SK-N-SH treated with all-trans-retinoic acid at 6 μM for 48 hours (cell line): ENCODE measurements around the gene RPL18A.

Experiments used
- ATAC-seq: fragments of 200-7000 bp; cut with Tn5 transposase; 3 replicates; pipeline ENCODE4 v1.9.1; 2020; ENCODE audit warnings: mild to moderate bottlenecking, moderate library complexity
- BACH2 ChIP-seq: fragments of 250-450 bp; sonication (Bioruptor Pico); IDR thresholded peaks from 2 replicates; pipeline ENCODE4 v1.9.0; 2021; ENCODE audit warnings: mild to moderate bottlenecking, borderline replicate concordance
- CREB5 ChIP-seq: fragments of 250-450 bp; sonication (Bioruptor Pico); IDR thresholded peaks from 2 replicates; pipeline ENCODE4 v1.5.1; 2020; ENCODE audit warnings: low read depth, mild to moderate bottlenecking, moderate library complexity
- CSDC2 ChIP-seq: fragments of 250-450 bp; sonication (Bioruptor Pico); IDR thresholded peaks from 2 replicates; pipeline ENCODE4 v1.5.0; 2020; ENCODE audit warnings: mild to moderate bottlenecking, moderate library complexity
- OSR1 ChIP-seq: fragments of 250-450 bp; sonication (Bioruptor Pico); IDR thresholded peaks from 2 replicates; pipeline ENCODE4 v1.8.0; 2022; ENCODE audit warnings: moderate library complexity, mild to moderate bottlenecking, inconsistent platforms
- PATZ1 ChIP-seq: fragments of 250-450 bp; sonication (Bioruptor Pico); IDR thresholded peaks from 2 replicates; pipeline ENCODE4 v1.8.0; 2020; ENCODE audit warnings: mild to moderate bottlenecking, moderate library complexity, borderline replicate concordance
- POU6F1 ChIP-seq: fragments of 250-450 bp; sonication (Bioruptor Pico); IDR thresholded peaks from 2 replicates; pipeline ENCODE4 v1.8.0; 2021; ENCODE audit warnings: low read depth, mild to moderate bottlenecking, moderate library complexity, borderline replicate concordance
- PPARA ChIP-seq: fragments of 250-450 bp; sonication (Bioruptor Pico); IDR thresholded peaks from 2 replicates; pipeline ENCODE4 v1.5.0; 2020; ENCODE audit warnings: mild to moderate bottlenecking, borderline replicate concordance
- RARB ChIP-seq: fragments of 250-450 bp; sonication (Bioruptor Pico); IDR thresholded peaks from 2 replicates; pipeline ENCODE4 v1.8.0; 2021; ENCODE audit warnings: mild to moderate bottlenecking, moderate library complexity
- TCF4 ChIP-seq: fragments of 250-450 bp; sonication (Bioruptor Pico); IDR thresholded peaks from 2 replicates; pipeline ENCODE4 v1.8.0; 2021; ENCODE audit warnings: mild to moderate bottlenecking, moderate library complexity, borderline replicate concordance
- TOX ChIP-seq: fragments of 250-450 bp; sonication (Bioruptor Pico); IDR thresholded peaks from 2 replicates; pipeline ENCODE4 v1.8.0; 2021; ENCODE audit warnings: mild to moderate bottlenecking, moderate library complexity, borderline replicate concordance
- ZC3H10 ChIP-seq: fragments of 250-450 bp; sonication (Bioruptor Pico); IDR thresholded peaks from 2 replicates; pipeline ENCODE4 v1.5.1; 2021; ENCODE audit warnings: mild to moderate bottlenecking, moderate library complexity
- ZFP3 ChIP-seq: fragments of 250-450 bp; sonication (Bioruptor Pico); IDR thresholded peaks from 2 replicates; pipeline ENCODE4 v1.5.0; 2020; ENCODE audit warnings: mild to moderate bottlenecking, moderate library complexity
- ZNF565 ChIP-seq: fragments of 450-650 bp; formaldehyde crosslinking; conservative IDR thresholded peaks from 2 replicates; pipeline ENCODE4 v1.5.0; 2020; ENCODE audit warnings: low read depth, mild to moderate bottlenecking, moderate library complexity
- ZNF70 ChIP-seq: fragments of 450-650 bp; formaldehyde crosslinking; IDR thresholded peaks from 2 replicates; pipeline ENCODE4 v1.5.0; 2020; ENCODE audit warnings: mild to moderate bottlenecking, moderate library complexity
- ZNF8 ChIP-seq: fragments of 450-650 bp; formaldehyde crosslinking; IDR thresholded peaks from 2 replicates; pipeline ENCODE4 v1.5.0; 2020; ENCODE audit warnings: mild to moderate bottlenecking, moderate library complexity
- TF ChIP-seq, protein P1 (sequence below): fragments of 250-450 bp; sonication (Bioruptor Pico); IDR thresholded peaks from 2 replicates; pipeline ENCODE4 v1.5.0; 2020; ENCODE audit warnings: mild to moderate bottlenecking, moderate library complexity

The RPL18A gene

DNA sequence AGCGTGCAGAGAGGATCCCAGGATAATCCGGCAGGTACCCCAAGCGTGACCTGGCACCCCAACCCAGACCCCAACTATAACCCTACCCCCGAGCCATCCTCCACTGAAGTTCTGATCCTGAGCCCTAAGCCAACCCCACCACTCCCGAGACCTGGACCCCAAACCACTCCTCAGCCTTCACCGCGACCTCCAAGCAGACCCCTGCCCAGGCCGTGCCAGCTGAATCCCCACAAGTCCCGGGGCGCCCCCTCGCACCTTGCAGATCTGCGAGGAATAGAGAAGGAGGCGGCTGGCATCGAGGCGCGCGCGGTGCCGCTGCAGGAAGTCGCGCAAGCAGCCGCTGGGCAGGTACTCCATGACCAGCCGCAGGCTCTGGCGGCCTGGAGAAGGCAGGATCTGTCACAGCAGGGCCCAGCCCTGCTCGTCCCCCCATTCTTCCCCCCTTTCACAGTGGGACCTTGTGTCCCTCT, 28.3 kb upstream of the RPL18A start:
- no peak for ATAC-seq
- TF ChIP-seq PATZ1 (CRISPR knock-in tag) (no peak), PPARA (CRISPR knock-in tag) (no peak), ZNF8 (CRISPR knock-in tag) (no peak), OSR1 (no peak), CREB5 (CRISPR knock-in tag) (no peak)

DNA sequence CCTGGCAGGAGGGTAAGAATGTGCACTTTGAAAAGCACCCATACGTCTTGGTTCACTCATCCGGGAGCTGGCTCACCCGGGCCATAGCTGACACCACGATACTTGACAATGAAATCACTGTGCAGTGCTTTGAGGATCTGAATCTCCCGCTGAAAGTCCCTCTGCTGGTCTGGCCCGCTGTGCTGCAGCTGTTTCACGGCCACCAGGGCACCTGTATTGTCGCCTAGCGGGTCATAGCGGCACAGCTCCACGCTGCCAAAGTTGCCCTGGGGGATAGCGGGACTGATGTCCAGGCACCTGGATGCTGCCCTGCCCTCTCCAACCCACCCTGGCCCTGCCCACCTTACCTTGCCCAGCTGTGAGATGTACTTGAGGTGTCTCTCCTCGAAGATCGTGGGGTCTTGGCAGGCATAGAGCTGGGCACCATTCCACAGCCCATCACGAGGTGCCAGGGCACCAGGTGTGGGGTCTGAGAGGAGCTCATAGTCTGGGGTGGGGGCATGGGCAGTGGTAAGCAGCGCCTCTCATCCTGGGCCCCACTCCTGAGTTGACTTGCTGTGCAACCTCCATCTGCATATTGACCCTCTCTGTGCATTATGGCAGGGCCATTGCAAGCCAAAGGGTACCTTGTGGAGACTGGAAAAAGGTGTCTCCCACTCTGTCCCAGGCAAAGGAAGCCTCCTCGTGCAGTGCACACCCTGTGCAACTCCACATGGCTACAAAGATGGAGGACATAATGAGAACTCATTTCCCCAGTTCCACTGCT, 27.1 kb upstream of the RPL18A start:
- no peak for ATAC-seq
- TF ChIP-seq ZFP3 (CRISPR knock-in tag) (no peak), RARB (no peak), CSDC2 (no peak), ZC3H10 (no peak), BACH2 (CRISPR knock-in tag) (no peak), POU6F1 (CRISPR knock-in tag) (no peak)
- TF ChIP-seq, protein P1, sequence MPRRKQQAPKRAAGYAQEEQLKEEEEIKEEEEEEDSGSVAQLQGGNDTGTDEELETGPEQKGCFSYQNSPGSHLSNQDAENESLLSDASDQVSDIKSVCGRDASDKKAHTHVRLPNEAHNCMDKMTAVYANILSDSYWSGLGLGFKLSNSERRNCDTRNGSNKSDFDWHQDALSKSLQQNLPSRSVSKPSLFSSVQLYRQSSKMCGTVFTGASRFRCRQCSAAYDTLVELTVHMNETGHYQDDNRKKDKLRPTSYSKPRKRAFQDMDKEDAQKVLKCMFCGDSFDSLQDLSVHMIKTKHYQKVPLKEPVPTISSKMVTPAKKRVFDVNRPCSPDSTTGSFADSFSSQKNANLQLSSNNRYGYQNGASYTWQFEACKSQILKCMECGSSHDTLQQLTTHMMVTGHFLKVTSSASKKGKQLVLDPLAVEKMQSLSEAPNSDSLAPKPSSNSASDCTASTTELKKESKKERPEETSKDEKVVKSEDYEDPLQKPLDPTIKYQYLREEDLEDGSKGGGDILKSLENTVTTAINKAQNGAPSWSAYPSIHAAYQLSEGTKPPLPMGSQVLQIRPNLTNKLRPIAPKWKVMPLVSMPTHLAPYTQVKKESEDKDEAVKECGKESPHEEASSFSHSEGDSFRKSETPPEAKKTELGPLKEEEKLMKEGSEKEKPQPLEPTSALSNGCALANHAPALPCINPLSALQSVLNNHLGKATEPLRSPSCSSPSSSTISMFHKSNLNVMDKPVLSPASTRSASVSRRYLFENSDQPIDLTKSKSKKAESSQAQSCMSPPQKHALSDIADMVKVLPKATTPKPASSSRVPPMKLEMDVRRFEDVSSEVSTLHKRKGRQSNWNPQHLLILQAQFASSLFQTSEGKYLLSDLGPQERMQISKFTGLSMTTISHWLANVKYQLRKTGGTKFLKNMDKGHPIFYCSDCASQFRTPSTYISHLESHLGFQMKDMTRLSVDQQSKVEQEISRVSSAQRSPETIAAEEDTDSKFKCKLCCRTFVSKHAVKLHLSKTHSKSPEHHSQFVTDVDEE (CRISPR knock-in tag), result no peak

DNA sequence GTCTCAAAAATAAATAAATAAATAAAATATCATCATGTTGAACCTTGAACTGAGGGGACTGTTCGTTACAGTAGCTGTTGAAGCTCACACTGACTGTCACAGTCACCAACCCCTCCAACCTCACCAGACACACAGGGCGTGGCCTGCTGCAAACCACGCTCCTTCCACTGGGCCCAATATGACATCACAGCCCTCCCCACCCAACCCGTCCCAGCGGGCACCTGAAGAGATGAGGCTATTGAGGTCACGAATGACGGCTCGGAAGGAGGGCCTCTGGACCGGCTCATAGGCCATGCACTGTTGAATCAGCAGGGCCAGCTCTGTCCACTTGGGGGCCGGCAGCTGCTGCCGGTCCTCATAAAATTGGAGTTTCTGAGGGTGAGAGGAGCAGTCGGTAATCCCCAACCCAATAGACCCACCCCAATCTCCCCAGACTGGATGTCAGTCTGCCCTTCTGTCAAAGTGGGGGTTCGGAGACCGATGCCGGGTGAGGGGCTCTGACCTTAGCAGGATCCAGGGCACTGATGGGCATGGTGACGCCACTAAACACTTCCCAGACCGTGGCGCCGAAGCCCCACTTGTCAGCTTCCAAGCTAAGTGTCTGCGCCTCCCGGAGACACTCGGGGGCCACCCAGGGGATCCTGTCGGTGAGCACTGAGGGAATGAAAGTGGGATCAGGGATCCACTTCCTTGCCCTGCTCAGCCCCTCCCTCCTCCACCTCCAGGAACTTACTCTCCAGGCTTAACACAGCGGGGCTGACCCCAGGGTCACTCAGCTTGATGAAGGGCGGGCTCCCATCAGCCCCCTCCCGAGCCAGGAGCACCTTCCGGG, 25.1 kb upstream of the RPL18A start:
- TF ChIP-seq RARB (no peak), TOX (CRISPR knock-in tag) (no peak), BACH2 (CRISPR knock-in tag) (no peak), ZNF565 (CRISPR knock-in tag) (no peak), PATZ1 (CRISPR knock-in tag) (no peak), TCF4 (CRISPR knock-in tag) (no peak), ZNF70 (no peak), OSR1 (no peak), ZNF8 (CRISPR knock-in tag) (no peak), CREB5 (CRISPR knock-in tag) (no peak)
- ATAC-seq, result no peak
